ENCODE data around the gene DAW1.

DNA sequence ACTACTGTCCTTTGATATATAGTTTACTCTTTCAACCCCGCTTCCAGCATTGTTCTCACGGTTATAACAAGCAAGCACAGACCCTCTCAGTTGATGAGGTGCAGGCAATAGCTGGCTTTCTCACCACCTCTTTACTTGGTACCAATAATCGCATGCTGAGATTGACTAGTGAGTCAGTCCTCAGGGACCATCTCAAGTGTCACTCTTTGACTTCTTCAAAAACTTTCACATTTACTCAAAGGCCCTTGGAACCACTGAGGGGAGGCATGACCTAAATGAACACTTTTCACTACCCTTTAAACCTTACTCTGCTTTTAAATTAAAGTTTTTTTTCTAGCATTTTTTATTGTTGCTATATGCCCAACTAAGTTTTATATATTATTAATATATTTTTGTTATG, 101.8 kb downstream of the DAW1 start:
- TF ChIP-seq EP300 (IDR thresholded peaks at IDR 0.05) (no peak), POLR2AphosphoS5 (IDR thresholded peaks at IDR 0.05) (no peak), POLR2A (IDR thresholded peaks at IDR 0.05) (no peak)
- TF ChIP-seq, protein P1, sequence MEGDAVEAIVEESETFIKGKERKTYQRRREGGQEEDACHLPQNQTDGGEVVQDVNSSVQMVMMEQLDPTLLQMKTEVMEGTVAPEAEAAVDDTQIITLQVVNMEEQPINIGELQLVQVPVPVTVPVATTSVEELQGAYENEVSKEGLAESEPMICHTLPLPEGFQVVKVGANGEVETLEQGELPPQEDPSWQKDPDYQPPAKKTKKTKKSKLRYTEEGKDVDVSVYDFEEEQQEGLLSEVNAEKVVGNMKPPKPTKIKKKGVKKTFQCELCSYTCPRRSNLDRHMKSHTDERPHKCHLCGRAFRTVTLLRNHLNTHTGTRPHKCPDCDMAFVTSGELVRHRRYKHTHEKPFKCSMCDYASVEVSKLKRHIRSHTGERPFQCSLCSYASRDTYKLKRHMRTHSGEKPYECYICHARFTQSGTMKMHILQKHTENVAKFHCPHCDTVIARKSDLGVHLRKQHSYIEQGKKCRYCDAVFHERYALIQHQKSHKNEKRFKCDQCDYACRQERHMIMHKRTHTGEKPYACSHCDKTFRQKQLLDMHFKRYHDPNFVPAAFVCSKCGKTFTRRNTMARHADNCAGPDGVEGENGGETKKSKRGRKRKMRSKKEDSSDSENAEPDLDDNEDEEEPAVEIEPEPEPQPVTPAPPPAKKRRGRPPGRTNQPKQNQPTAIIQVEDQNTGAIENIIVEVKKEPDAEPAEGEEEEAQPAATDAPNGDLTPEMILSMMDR (IDR thresholded peaks at IDR 0.05), result no peak

Data from stomach (tissue), 4 donors.